ENCODE measurements around the gene EFCAB9. TPM values are rescaled to one million over a fixed set of nuclear protein-coding genes. Genes with fewer than 3 reads are reported as not detected.

Gene EFCAB9
- total RNA-seq, 1 donor from 2014 or later, result not detected

- Histone ChIP-seq H3K4me1 (peaks cover 6% of the 10 kb centered on the region), H2AFZ (replicated peaks) (no peak overlapping the region), H3K4me2 (no peak overlapping the region), H3K4me3 (no peak overlapping the region), H3K9ac (no peak overlapping the region), H3K9me3 (ENCODE audit: low read depth) (peaks cover 4% of the 10 kb centered on the region), H3K27me3 (no peaks in the 10 kb centered on the region), H3K27ac (no peak overlapping the region), H3K79me2 (ENCODE audit: low read depth) (peaks cover 99% of the 10 kb centered on the region), H3K36me3 (peaks cover 23% of the 10 kb centered on the region), H4K20me1 (ENCODE audit: low read depth) (peaks cover 8% of the 10 kb centered on the region), H3F3A (ENCODE audit: low read depth) (peaks cover 15% of the 10 kb centered on the region)
- no peaks in the 10 kb centered on the region for H3K27me3 Mint-ChIP-seq (ENCODE audit: insufficient read depth, low read depth)
- no peaks in the 10 kb centered on the region for H3K4me1 Mint-ChIP-seq
- TF ChIP-seq EZH2 (IDR thresholded peaks at IDR 0.05), result no peak
- no peak for TF ChIP-seq CTCF (IDR thresholded peaks at IDR 0.05)
- no peak for TF ChIP-seq EZH2phosphoT487 (IDR thresholded peaks at IDR 0.05)
- no peak overlapping the region for H3K4me3 Mint-ChIP-seq
- no peak overlapping the region for H3K27ac Mint-ChIP-seq
- peaks cover 21% of the 10 kb centered on the region for H3K9me3 Mint-ChIP-seq
- H3K36me3 Mint-ChIP-seq, result peaks cover 68% of the 10 kb centered on the region
- DNase-seq (ENCODE audit: low spot score), result no peak
Measured at GRCh38 chr5:172219296-172219695, 25.3 kb downstream of the EFCAB9 start.

DNA sequence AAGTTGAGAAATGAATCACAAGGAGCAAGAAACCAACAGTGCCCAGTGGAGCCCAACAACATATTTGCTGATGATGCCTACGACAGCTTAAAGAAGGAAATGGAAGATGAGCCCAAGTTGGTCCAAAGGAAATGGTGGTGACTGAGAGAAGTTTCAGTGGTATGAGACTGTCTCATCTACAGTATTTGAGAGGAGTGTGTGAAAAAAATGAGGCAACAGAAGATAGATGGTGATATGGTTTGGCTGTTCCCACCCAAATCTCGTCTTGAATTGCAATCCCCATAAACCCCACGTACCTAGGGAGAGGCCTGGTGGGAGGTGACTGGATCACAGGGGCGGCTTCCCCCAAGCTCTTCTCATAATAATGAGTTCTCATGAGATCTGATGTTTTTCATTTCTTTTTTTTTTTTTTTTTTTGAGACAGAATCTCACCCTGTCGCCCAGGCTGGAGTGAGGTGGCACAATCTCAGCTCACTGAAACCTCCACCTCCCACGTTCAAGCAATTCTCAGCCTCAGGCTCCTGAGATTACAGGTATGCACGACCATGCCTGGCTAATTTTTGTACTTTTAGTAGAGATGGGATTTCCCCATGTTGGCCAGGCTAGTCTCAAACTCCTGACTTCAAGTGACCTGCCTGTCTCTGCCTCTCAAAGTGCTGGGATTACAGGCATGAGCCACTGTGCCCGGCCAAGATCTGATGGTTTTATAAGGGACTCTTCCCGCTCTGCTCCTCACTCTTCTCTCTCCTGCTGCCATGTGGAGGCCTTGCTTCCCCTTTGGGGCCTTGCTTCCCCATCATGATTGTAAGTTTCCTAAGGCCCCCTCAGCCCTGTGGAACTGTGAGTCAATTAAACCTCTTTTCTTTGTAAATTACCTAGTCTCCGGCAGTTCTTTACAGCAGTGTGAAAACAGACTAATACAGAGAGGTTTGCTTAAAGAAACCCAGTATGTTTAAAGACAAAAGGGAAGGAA, 30.2 kb downstream of the EFCAB9 start:
- H3K27me3 Mint-ChIP-seq (ENCODE audit: insufficient read depth, low read depth), result no peaks in the 10 kb centered on the region
- Histone ChIP-seq H3F3A (ENCODE audit: low read depth) (peaks cover 52% of the 10 kb centered on the region), H3K27ac (peak overlapping the region; percentile 86), H3K4me3 (peak overlapping the region; percentile 6), H4K20me1 (ENCODE audit: low read depth) (peaks cover 31% of the 10 kb centered on the region), H3K9me3 (ENCODE audit: low read depth) (no peaks in the 10 kb centered on the region), H3K79me2 (ENCODE audit: low read depth) (peaks cover 64% of the 10 kb centered on the region), H2AFZ (replicated peaks) (no peak overlapping the region), H3K27me3 (no peaks in the 10 kb centered on the region), H3K4me2 (peak overlapping the region; percentile 54), H3K4me1 (peaks cover 32% of the 10 kb centered on the region), H3K36me3 (peaks cover 18% of the 10 kb centered on the region), H3K9ac (no peak overlapping the region)
- no peaks in the 10 kb centered on the region for H3K4me1 Mint-ChIP-seq
- peaks cover 61% of the 10 kb centered on the region for H3K36me3 Mint-ChIP-seq
- peak; percentile 56 for DNase-seq (ENCODE audit: low spot score)
- TF ChIP-seq EZH2 (IDR thresholded peaks at IDR 0.05) (no peak), EZH2phosphoT487 (IDR thresholded peaks at IDR 0.05) (no peak), CTCF (IDR thresholded peaks at IDR 0.05) (no peak)
- no peak overlapping the region for H3K4me3 Mint-ChIP-seq
- peaks cover 14% of the 10 kb centered on the region for H3K9me3 Mint-ChIP-seq
- H3K27ac Mint-ChIP-seq, result peak overlapping the region; percentile 59

GRCh38 chr5:172224996-172225395, 31.0 kb downstream of the EFCAB9 start:
- peaks cover 7% of the 10 kb centered on the region for H3K9me3 Mint-ChIP-seq
- TF ChIP-seq CTCF (IDR thresholded peaks at IDR 0.05) (no peak), EZH2 (IDR thresholded peaks at IDR 0.05) (no peak), EZH2phosphoT487 (IDR thresholded peaks at IDR 0.05) (no peak)
- Histone ChIP-seq H3K27me3 (no peaks in the 10 kb centered on the region), H3K27ac (peak overlapping the region; percentile 86), H3K9me3 (ENCODE audit: low read depth) (no peaks in the 10 kb centered on the region), H3K4me2 (peak overlapping the region; percentile 54), H4K20me1 (ENCODE audit: low read depth) (peaks cover 31% of the 10 kb centered on the region), H3K4me3 (peak overlapping the region; percentile 6), H3K36me3 (peaks cover 17% of the 10 kb centered on the region), H2AFZ (replicated peaks) (no peak overlapping the region), H3K4me1 (peaks cover 32% of the 10 kb centered on the region), H3F3A (ENCODE audit: low read depth) (peaks cover 49% of the 10 kb centered on the region), H3K79me2 (ENCODE audit: low read depth) (peaks cover 63% of the 10 kb centered on the region), H3K9ac (no peak overlapping the region)
- peak overlapping the region; percentile 16 for H3K27ac Mint-ChIP-seq
- no peaks in the 10 kb centered on the region for H3K27me3 Mint-ChIP-seq (ENCODE audit: insufficient read depth, low read depth)
- no peaks in the 10 kb centered on the region for H3K4me1 Mint-ChIP-seq
- peak; percentile 17 for DNase-seq (ENCODE audit: low spot score)
- peaks cover 56% of the 10 kb centered on the region for H3K36me3 Mint-ChIP-seq
- no peak overlapping the region for H3K4me3 Mint-ChIP-seq

Measured in neural progenitor cell (in vitro differentiated cells).